Measurements from ENCODE around the gene FGF14. TPM values are rescaled to one million over a fixed set of nuclear protein-coding genes. Genes with fewer than 3 reads are reported as not detected.

The FGF14 gene
- total RNA-seq, 1 experiment from 2014 or later: 0.22 TPM

- Mint-ChIP-seq H3K27ac (no peak overlapping the region), H3K4me1 (peaks cover 5 to 6% of the 10 kb centered on the region in 2 experiments; a peak in 1 of 4 replicates), H3K27me3 (ENCODE audit: low read depth) (no peaks in the 10 kb centered on the region), H3K9me3 (peaks cover 0 to 4% of the 10 kb centered on the region in 2 experiments; a peak in 1 of 5 replicates), H3K36me3 (ENCODE audit: insufficient read depth in 1 of 3, low read depth in 3 of 3) (no peaks in the 10 kb centered on the region; a peak in 1 of 7 replicates), H3K4me3 (no peak overlapping the region)
- Histone ChIP-seq H2AFZ (ENCODE audit: low read length) (no peak overlapping the region), H3K4me1 (ENCODE audit: insufficient read depth, low read length) (no peaks in the 10 kb centered on the region), H4K20me1 (ENCODE audit: control insufficient read depth, insufficient read depth, insufficient read length) (no peaks in the 10 kb centered on the region), H3K9ac (ENCODE audit: extremely low read depth, insufficient read length, low read length) (no peak overlapping the region), H3K18ac (ENCODE audit: insufficient read length, low read depth, low read length) (no peak overlapping the region), H3K27ac (ENCODE audit: insufficient read length, low read depth, low read length) (no peak overlapping the region), H2BK5ac (ENCODE audit: insufficient read length, low read length) (no peak overlapping the region), H4K91ac (ENCODE audit: insufficient read length, low read depth, low read length) (no peak overlapping the region), H2BK12ac (ENCODE audit: insufficient read length, low read depth, low read length) (no peak overlapping the region), H3K27me3 (ENCODE audit: insufficient read depth, low read length) (no peaks in the 10 kb centered on the region), H4K8ac (replicated peaks; ENCODE audit: insufficient read length, low read depth, low read length) (no peak overlapping the region), H3K79me1 (ENCODE audit: insufficient read depth, low read depth, low read length, poor library complexity, severe bottlenecking) (no peaks in the 10 kb centered on the region), H3K4me2 (ENCODE audit: insufficient read depth, insufficient read length, low read length) (no peak overlapping the region), H3K4ac (ENCODE audit: low read depth, low read length) (no peak overlapping the region), H3K14ac (ENCODE audit: insufficient read depth, low read length) (no peak overlapping the region), H2BK15ac (ENCODE audit: low read depth, low read length) (no peak overlapping the region), H3K23ac (ENCODE audit: insufficient read length, low read depth, low read length) (no peak overlapping the region), H3K9me3 (ENCODE audit: control insufficient read depth, low read depth, low read length) (no peaks in the 10 kb centered on the region), H3K56ac (ENCODE audit: insufficient read length, low read depth, low read length) (no peak overlapping the region), H4K5ac (ENCODE audit: insufficient read length, low read depth, low read length) (no peak overlapping the region), H3T11ph (ENCODE audit: low read length) (no peak overlapping the region), H2BK120ac (ENCODE audit: low read depth, low read length, poor library complexity, severe bottlenecking) (no peak overlapping the region), H2AK5ac (ENCODE audit: insufficient read length, low read length) (no peak overlapping the region), H3K79me2 (ENCODE audit: insufficient read depth, low read length) (no peaks in the 10 kb centered on the region), H2BK20ac (ENCODE audit: low read depth, low read length, poor library complexity, severe bottlenecking) (no peak overlapping the region), H3K23me2 (ENCODE audit: insufficient read length, low read depth, low read length, poor library complexity, severe bottlenecking) (no peaks in the 10 kb centered on the region)
- no CpG with 5 or more reads among the region's 4 CpGs for WGBS (ENCODE audit: extremely low coverage, insufficient read length, low lambda C conversion rate)
- TF ChIP-seq CTCF (conservative IDR thresholded peaks at IDR 0.05): no peak
- no peak for DNase-seq
These were observed 634.7 kb downstream of the FGF14 start for GRCh38 chr13:101767131-101767530.

Data from H9 (cell line).